ENCODE results near the gene RTN4R. TPM values are rescaled to one million over a fixed set of nuclear protein-coding genes. Genes with fewer than 3 reads are reported as not detected.
"Not testable (repeated sequence)": the region's sequence is repeated elsewhere in the genome, so short reads cannot be mapped to it uniquely, and the experiment has no call there.

Gene RTN4R
- polyA plus RNA-seq, 1 of the 3 experiments (the other 2 are of a cell fraction): 0.23 TPM

GRCh38 chr22:20285473-20286311 lies 17.6 kb upstream of the RTN4R start:
- ChIA-PET POLR2A (interaction anchor here (1.7 kb wide), 1 partner anchor 128 kb away, joined by 6 read pairs; no protein-coding TSS in a partner anchor), CTCF (interaction anchor here (0.6 to 6.4 kb wide), 21 partner anchors 10 to 272 kb away, joined by 3 to 87 read pairs (median 4); no protein-coding TSS in a partner anchor)
- not testable (repeated sequence) for H2AFZ ChIP-seq (ENCODE audit: low read depth); H3K27me3 ChIP-seq (ENCODE audit: insufficient read depth); H3K36me3 ChIP-seq (replicated peaks in 1 of 2; ENCODE audit: control insufficient read depth in 1 of 2, insufficient read depth in 2 of 2, low read length in 1 of 2); H3K9ac ChIP-seq; H3F3A ChIP-seq (replicated peaks; ENCODE audit: insufficient read depth); H3K4me2 ChIP-seq; H3K9me2 ChIP-seq; H3K79me2 ChIP-seq (ENCODE audit: insufficient read depth); H3K4me1 ChIP-seq (ENCODE audit: control insufficient read depth in 1 of 2, insufficient read depth in 2 of 2, low read depth in 1 of 2, low read length in 1 of 2); H3K4me3 ChIP-seq (ENCODE audit: low read depth in 2 of 2, low read length in 1 of 2); H3K27ac ChIP-seq (ENCODE audit: low read depth in 2 of 2, low read length in 1 of 2); H3K9me3 ChIP-seq; H4K20me1 ChIP-seq (ENCODE audit: insufficient read depth)
- DNase-seq: peak; percentile 82
- peak; percentile 84 for TF ChIP-seq SMC3 (IDR thresholded peaks at IDR 0.05; ENCODE audit: low read depth, low read length)
- TF ChIP-seq CTCF (IDR thresholded peaks at IDR 0.05): peak; percentile 52
- TF ChIP-seq RAD21 (IDR thresholded peaks at IDR 0.05; ENCODE audit: low read length): peak; percentile 79
- WGBS (ENCODE audit: low lambda C conversion rate): 0% methylated on average over 4 of the region's 12 CpGs

- Histone ChIP-seq H3K36me3 (replicated peaks in 1 of 2; ENCODE audit: control insufficient read depth in 1 of 2, insufficient read depth in 2 of 2, low read length in 1 of 2) (no peaks in the 10 kb centered on the region), H3K79me2 (ENCODE audit: insufficient read depth) (no peaks in the 10 kb centered on the region), H4K20me1 (ENCODE audit: insufficient read depth) (no peaks in the 10 kb centered on the region), H3F3A (replicated peaks; ENCODE audit: insufficient read depth) (no peaks in the 10 kb centered on the region), H3K9me3 (no peaks in the 10 kb centered on the region), H3K4me3 (ENCODE audit: low read depth in 2 of 2, low read length in 1 of 2) (no peak overlapping the region), H3K27ac (ENCODE audit: low read depth in 2 of 2, low read length in 1 of 2) (no peak overlapping the region), H3K4me2 (no peak overlapping the region), H3K9me2 (no peaks in the 10 kb centered on the region), H3K4me1 (ENCODE audit: control insufficient read depth in 1 of 2, insufficient read depth in 2 of 2, low read depth in 1 of 2, low read length in 1 of 2) (peaks cover 0 to 7% of the 10 kb centered on the region in 2 experiments; a peak in 1 of 4 replicates), H2AFZ (ENCODE audit: low read depth) (no peak overlapping the region), H3K27me3 (ENCODE audit: insufficient read depth) (no peaks in the 10 kb centered on the region), H3K9ac (no peak overlapping the region)
- ChIA-PET CTCF (interaction anchor here (1.1 to 6.4 kb wide), 16 partner anchors 11 to 1317 kb away, joined by 3 to 87 read pairs (median 4); no protein-coding TSS in a partner anchor), POLR2A (interaction anchor here (1.0 to 1.7 kb wide), 2 partner anchors 125 to 127 kb away, joined by 6 read pairs; no protein-coding TSS in a partner anchor)
- 64% methylated on average over 11 of the region's 13 CpGs for WGBS (ENCODE audit: low lambda C conversion rate)
- no peak for DNase-seq
- TF ChIP-seq EP300 (IDR thresholded peaks at IDR 0.05; ENCODE audit: borderline replicate concordance in 1 of 2, low read depth in 1 of 2, low read length in 1 of 2) (no peak), FOXM1 (IDR thresholded peaks at IDR 0.05; ENCODE audit: low read depth) (no peak), FOSL2 (IDR thresholded peaks at IDR 0.05; ENCODE audit: borderline replicate concordance, low read depth) (no peak), ZBTB33 (IDR thresholded peaks at IDR 0.05; ENCODE audit: borderline replicate concordance, low read depth) (no peak), ELF1 (IDR thresholded peaks at IDR 0.05) (no peak), RXRA (IDR thresholded peaks at IDR 0.05; ENCODE audit: borderline replicate concordance, low read depth) (no peak), GATA2 (CRISPR knock-in tag; IDR thresholded peaks at IDR 0.05) (no peak), TAF1 (IDR thresholded peaks at IDR 0.05; ENCODE audit: borderline replicate concordance, low read depth, low read length) (no peak), CHD2 (IDR thresholded peaks at IDR 0.05; ENCODE audit: low read length, partially characterized antibody) (no peak), MXI1 (IDR thresholded peaks at IDR 0.05; ENCODE audit: low read depth, low read length) (no peak), FOXJ3 (CRISPR knock-in tag; IDR thresholded peaks at IDR 0.05) (no peak), REST (IDR thresholded peaks at IDR 0.05; ENCODE audit: low read depth, low read length) (no peak), RFX5 (IDR thresholded peaks at IDR 0.05; ENCODE audit: low read length) (no peak)
Measured at GRCh38 chr22:20284471-20285086, 16.5 kb upstream of the RTN4R start.
